GM19372 (cell line): ENCODE results near the gene ASPRV1.
"Not testable (repeated sequence)": the region's sequence is repeated elsewhere in the genome, so short reads cannot be mapped to it uniquely, and the experiment has no call there.

Source experiments
- ATAC-seq: cut with Tn5 transposase; IDR thresholded peaks from one replicate; pipeline ENCODE4 v1.9.1; 2021; ENCODE audit warnings: mild to moderate bottlenecking, low read depth, moderate library complexity; ENCODE audit not compliant: unreplicated experiment

Gene ASPRV1

GRCh38 chr2:69965756-69966445 lies 4.5 kb upstream of the ASPRV1 start:
- ATAC-seq, result no peak

GRCh38 chr2:69964353-69964841 lies 3.0 kb upstream of the ASPRV1 start:
- ATAC-seq, result no peak

- ATAC-seq, result no peak
Measured at GRCh38 chr2:69962986-69963730, 1.7 kb upstream of the ASPRV1 start.

GRCh38 chr2:69960821-69961220 lies 610 bp downstream of the ASPRV1 start:
- ATAC-seq, result no peak

GRCh38 chr2:69959425-69959824 lies 2.0 kb downstream of the ASPRV1 start:
- ATAC-seq, result no peak

GRCh38 chr2:69958480-69958879 lies 3.0 kb downstream of the ASPRV1 start:
- ATAC-seq, result no peak

GRCh38 chr2:69957965-69958364 lies 3.5 kb downstream of the ASPRV1 start:
- no peak for ATAC-seq

- ATAC-seq, result no peak
Measured at GRCh38 chr2:69956475-69956979, 4.9 kb downstream of the ASPRV1 start.

- ATAC-seq, result no peak
Measured at GRCh38 chr2:69955029-69955428, 6.4 kb downstream of the ASPRV1 start.

- ATAC-seq, result no peak
Measured at GRCh38 chr2:69954084-69954483, 7.3 kb downstream of the ASPRV1 start.

GRCh38 chr2:69952336-69953115 lies 8.9 kb downstream of the ASPRV1 start:
- ATAC-seq, result no peak

GRCh38 chr2:69950671-69951070 lies 10.8 kb downstream of the ASPRV1 start:
- not testable (repeated sequence) for ATAC-seq

- no peak for ATAC-seq
Measured at GRCh38 chr2:69950241-69950640, 11.2 kb downstream of the ASPRV1 start.

- no peak for ATAC-seq
Measured at GRCh38 chr2:69948963-69949645, 12.3 kb downstream of the ASPRV1 start.

- ATAC-seq, result no peak
Measured at GRCh38 chr2:69948032-69948962, 13.1 kb downstream of the ASPRV1 start.

- ATAC-seq, result no peak
Measured at GRCh38 chr2:69947325-69947931, 14.0 kb downstream of the ASPRV1 start.

- peak; percentile 65 for ATAC-seq
Measured at GRCh38 chr2:69946351-69947324, 14.8 kb downstream of the ASPRV1 start.

GRCh38 chr2:69945941-69946340 lies 15.5 kb downstream of the ASPRV1 start:
- no peak for ATAC-seq
